ENCODE data around the gene TMEM237.

Gene TMEM237

GRCh38 chr2:201642579-201643215, 606 bp downstream of the TMEM237 start:
- in situ Hi-C loops (cut with HindIII; ENCODE audit: low sequenced_read_pairs) = no loop called here

GRCh38 chr2:201642086-201642578, 1.2 kb downstream of the TMEM237 start:
- in situ Hi-C loops (cut with HindIII; ENCODE audit: low sequenced_read_pairs) = no loop called here

GRCh38 chr2:201639205-201639604, 4.1 kb downstream of the TMEM237 start:
- in situ Hi-C loops (cut with HindIII; ENCODE audit: low sequenced_read_pairs) = no loop called here

- in situ Hi-C loops (cut with HindIII; ENCODE audit: low sequenced_read_pairs) = no loop called here
These were observed 5.0 kb downstream of the TMEM237 start for GRCh38 chr2:201638326-201638725.

GRCh38 chr2:201633661-201634249, 9.5 kb downstream of the TMEM237 start:
- in situ Hi-C loops (cut with HindIII; ENCODE audit: low sequenced_read_pairs) = no loop called here

- in situ Hi-C loops (cut with HindIII; ENCODE audit: low sequenced_read_pairs) = no loop called here
These were observed 12.3 kb downstream of the TMEM237 start for GRCh38 chr2:201631041-201631440.

GRCh38 chr2:201630577-201630976, 12.7 kb downstream of the TMEM237 start:
- in situ Hi-C loops (cut with HindIII; ENCODE audit: low sequenced_read_pairs) = no loop called here

GRCh38 chr2:201628545-201628944, 14.8 kb downstream of the TMEM237 start:
- in situ Hi-C loops (cut with HindIII; ENCODE audit: low sequenced_read_pairs) = no loop called here

GRCh38 chr2:201622306-201622970, 20.9 kb downstream of the TMEM237 start:
- in situ Hi-C loops (cut with HindIII; ENCODE audit: low sequenced_read_pairs) = no loop called here

- in situ Hi-C loops (cut with HindIII; ENCODE audit: low sequenced_read_pairs) = no loop called here
These were observed 21.9 kb downstream of the TMEM237 start for GRCh38 chr2:201621293-201621999.

GRCh38 chr2:201618744-201619662, 24.3 kb downstream of the TMEM237 start:
- in situ Hi-C loops (cut with HindIII; ENCODE audit: low sequenced_read_pairs) = no loop called here

- in situ Hi-C loops (cut with HindIII; ENCODE audit: low sequenced_read_pairs) = no loop called here
These were observed 35.3 kb downstream of the TMEM237 start for GRCh38 chr2:201608021-201608420.

GRCh38 chr2:201607568-201607967, 35.7 kb downstream of the TMEM237 start:
- in situ Hi-C loops (cut with HindIII; ENCODE audit: low sequenced_read_pairs) = no loop called here

GRCh38 chr2:201600906-201601305, 42.4 kb downstream of the TMEM237 start:
- in situ Hi-C loops (cut with HindIII; ENCODE audit: low sequenced_read_pairs) = no loop called here

GRCh38 chr2:201597397-201597796, 45.9 kb downstream of the TMEM237 start:
- in situ Hi-C loops (cut with HindIII; ENCODE audit: low sequenced_read_pairs) = no loop called here

- in situ Hi-C loops (cut with HindIII; ENCODE audit: low sequenced_read_pairs) = no loop called here
These were observed 62.8 kb downstream of the TMEM237 start for GRCh38 chr2:201580486-201580885.

- in situ Hi-C loops (cut with HindIII; ENCODE audit: low sequenced_read_pairs) = no loop called here
These were observed 63.8 kb downstream of the TMEM237 start for GRCh38 chr2:201579536-201579935.

GRCh38 chr2:201575971-201576370, 67.3 kb downstream of the TMEM237 start:
- in situ Hi-C loops (cut with HindIII; ENCODE audit: low sequenced_read_pairs) = no loop called here

GRCh38 chr2:201574766-201575165, 68.5 kb downstream of the TMEM237 start:
- in situ Hi-C loops (cut with HindIII; ENCODE audit: low sequenced_read_pairs) = no loop called here

GRCh38 chr2:201572846-201573508, 70.3 kb downstream of the TMEM237 start:
- in situ Hi-C loops (cut with HindIII; ENCODE audit: low sequenced_read_pairs) = no loop called here

All from DLD1 (cell line).